Epithelial cell of esophagus (primary cell): ENCODE results near the gene ARSB.

ENCODE experiments used
- DNase-seq: peaks from one replicate; pipeline ENCODE4 v3.0.0; 2010; ENCODE audit warnings: low read depth
- H3K4me3 ChIP-seq: 2 replicates; pipeline ENCODE4 v1.5.1; 2011; ENCODE audit warnings: mild to moderate bottlenecking, low read length, control low read depth
- TF ChIP-seq, protein P1 (sequence below): IDR thresholded peaks from 2 replicates; pipeline ENCODE4 v1.5.1; 2011; ENCODE audit warnings: low read depth, mild to moderate bottlenecking, low read length, control low read depth, inconsistent platforms; ENCODE audit not compliant: insufficient read depth; ENCODE audit errors: missing control alignments

The ARSB gene

DNA sequence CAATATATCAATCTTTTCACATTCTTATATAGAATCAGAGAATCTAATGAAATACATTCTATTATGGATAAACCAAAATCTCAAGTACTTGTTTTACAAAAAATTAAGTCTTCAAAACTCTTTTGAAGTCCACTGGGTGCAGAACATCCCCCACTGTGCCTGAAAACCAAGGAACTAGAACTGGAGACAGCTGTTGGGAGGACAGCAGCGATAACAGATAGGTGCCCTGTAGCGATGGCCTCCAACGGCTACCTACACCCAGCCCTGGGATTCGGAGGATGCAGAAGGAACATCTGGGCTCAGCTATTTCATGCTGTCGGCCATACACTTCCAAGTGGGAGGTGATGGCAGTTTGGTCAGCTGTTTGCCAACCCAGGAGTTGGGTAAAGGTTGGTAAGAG, 207.2 kb downstream of the ARSB start:
- no peak overlapping the region for H3K4me3 ChIP-seq
- DNase-seq: no peak
- TF ChIP-seq, protein P1, sequence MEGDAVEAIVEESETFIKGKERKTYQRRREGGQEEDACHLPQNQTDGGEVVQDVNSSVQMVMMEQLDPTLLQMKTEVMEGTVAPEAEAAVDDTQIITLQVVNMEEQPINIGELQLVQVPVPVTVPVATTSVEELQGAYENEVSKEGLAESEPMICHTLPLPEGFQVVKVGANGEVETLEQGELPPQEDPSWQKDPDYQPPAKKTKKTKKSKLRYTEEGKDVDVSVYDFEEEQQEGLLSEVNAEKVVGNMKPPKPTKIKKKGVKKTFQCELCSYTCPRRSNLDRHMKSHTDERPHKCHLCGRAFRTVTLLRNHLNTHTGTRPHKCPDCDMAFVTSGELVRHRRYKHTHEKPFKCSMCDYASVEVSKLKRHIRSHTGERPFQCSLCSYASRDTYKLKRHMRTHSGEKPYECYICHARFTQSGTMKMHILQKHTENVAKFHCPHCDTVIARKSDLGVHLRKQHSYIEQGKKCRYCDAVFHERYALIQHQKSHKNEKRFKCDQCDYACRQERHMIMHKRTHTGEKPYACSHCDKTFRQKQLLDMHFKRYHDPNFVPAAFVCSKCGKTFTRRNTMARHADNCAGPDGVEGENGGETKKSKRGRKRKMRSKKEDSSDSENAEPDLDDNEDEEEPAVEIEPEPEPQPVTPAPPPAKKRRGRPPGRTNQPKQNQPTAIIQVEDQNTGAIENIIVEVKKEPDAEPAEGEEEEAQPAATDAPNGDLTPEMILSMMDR: no peak

GRCh38 chr5:78776637-78777036, 208.5 kb downstream of the ARSB start:
- H3K4me3 ChIP-seq: no peak overlapping the region
- no peak for DNase-seq
- TF ChIP-seq, protein P1: no peak

- TF ChIP-seq, protein P1: no peak
- no peak overlapping the region for H3K4me3 ChIP-seq
- DNase-seq: no peak
Observed at GRCh38 chr5:78773655-78774054, 211.5 kb downstream of the ARSB start.

DNA sequence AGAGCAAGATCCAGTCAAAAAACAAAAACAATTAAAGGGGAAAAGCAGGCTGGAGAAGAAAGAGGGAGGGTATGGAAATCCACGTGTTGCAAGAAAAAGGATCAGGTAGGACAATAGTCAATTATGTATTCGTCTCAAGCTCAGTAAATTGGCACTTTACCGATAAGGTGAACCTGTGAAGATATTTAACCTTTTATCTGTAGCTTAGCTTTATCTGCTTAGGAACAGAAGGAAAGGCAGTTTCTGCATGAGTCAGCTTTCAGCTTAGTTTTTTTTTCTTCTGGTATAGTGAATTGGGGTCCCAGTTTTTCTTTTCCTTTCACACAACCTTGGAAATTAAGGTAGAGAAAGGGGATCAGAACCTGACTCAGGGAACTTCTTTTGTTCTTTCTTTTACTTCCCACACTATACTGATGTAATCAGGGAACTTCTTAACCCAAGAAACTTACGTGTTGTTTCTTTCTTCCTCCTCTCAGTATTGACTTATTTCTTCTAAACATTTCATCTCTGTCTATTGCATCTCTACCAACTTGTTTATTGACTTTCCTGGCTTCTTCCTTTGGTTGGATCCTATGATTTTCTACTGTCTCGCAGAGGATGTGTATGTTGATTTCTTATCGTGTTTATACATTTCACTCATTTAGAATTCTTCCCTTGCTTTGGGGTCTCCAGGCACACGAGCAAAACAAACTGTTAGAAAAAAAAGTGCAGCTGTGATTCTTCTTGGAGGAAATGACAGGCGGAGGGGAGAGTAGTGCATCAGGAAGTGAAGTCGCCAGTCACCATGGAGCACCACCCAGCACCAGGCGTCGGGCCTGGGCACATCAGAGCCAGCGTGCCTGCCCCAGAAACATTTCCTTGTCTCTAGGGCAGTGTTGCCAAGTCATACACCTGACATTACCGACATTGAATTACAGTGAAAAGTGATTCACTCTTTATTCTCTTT, 213.6 kb downstream of the ARSB start:
- TF ChIP-seq, protein P1: no peak
- peak; percentile 86 for DNase-seq
- no peak overlapping the region for H3K4me3 ChIP-seq

GRCh38 chr5:78768781-78769380, 216.2 kb downstream of the ARSB start:
- DNase-seq: no peak
- TF ChIP-seq, protein P1: no peak

DNA sequence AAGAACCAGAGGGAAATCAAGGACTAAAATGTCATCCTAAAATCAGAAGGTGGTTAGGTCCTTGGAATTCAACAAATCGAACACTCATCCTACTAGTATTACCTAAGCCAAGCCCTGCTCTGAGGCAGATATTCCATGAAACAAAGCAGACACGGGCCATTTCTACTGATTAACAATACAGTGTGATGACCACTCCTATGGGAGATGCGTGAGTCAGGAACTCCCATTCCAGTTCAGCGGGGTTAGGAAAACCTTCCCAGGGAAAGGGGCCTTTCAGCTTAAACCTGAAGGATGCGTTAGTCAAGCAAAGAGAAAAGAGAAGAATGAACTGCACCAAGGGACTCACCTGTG, 218.7 kb downstream of the ARSB start:
- TF ChIP-seq, protein P1: no peak
- no peak overlapping the region for H3K4me3 ChIP-seq
- DNase-seq: no peak

More at GRCh38 chr5:78768781-78769380, 216.2 kb downstream of the ARSB start:
- H3K4me3 ChIP-seq: no peak overlapping the region
